Placental pericyte (primary cell): ENCODE results near the gene TTC31. TPM values are rescaled to one million over a fixed set of nuclear protein-coding genes. Genes with fewer than 3 reads are reported as not detected.

Experiments used
- total RNA-seq: library from RNA; depleted of rRNA; stranded (reverse); fragments of >200 nt; gene quantifications from 2 replicates; pipeline ENCODE4 v1.2.3, GENCODE V29; 2012

Gene TTC31
- total RNA-seq, 1 donor, result 22.8 TPM

Other genes starting within 250 kb of the TTC31 start
- 0.29 and 0.44 TPM in 2 replicates for gene SLC4A5, start 139.7 kb upstream of the TTC31 start, total RNA-seq
- 144 and 149 TPM in 2 replicates for gene DCTN1, start 102.8 kb upstream of the TTC31 start, total RNA-seq
- 0.66 and 1.6 TPM in 2 replicates for gene C2orf81, start 61.5 kb upstream of the TTC31 start, total RNA-seq
- 20.8 and 45.7 TPM in 2 replicates for gene WDR54, start 61.4 kb upstream of the TTC31 start, total RNA-seq
- gene RTKN, start 41.1 kb upstream of the TTC31 start, total RNA-seq, result 9.4 and 17.5 TPM in 2 replicates
- 12.9 and 19.3 TPM in 2 replicates for gene INO80B, start 28.0 kb upstream of the TTC31 start, total RNA-seq
- 28.3 and 51.9 TPM in 2 replicates for gene WBP1, start 24.6 kb upstream of the TTC31 start, total RNA-seq
- gene MOGS, start 17.7 kb upstream of the TTC31 start, total RNA-seq, result 79.7 and 81.8 TPM in 2 replicates
- gene MRPL53, start 10.4 kb upstream of the TTC31 start, total RNA-seq, result 19.3 and 57.1 TPM in 2 replicates
- 24.7 and 35.1 TPM in 2 replicates for gene CCDC142, start 83 bp upstream of the TTC31 start, total RNA-seq
- gene LBX2, start 16.5 kb downstream of the TTC31 start, total RNA-seq, result 1.9 and 3.1 TPM in 2 replicates
- gene PCGF1, start 24.6 kb downstream of the TTC31 start, total RNA-seq, result 23.6 and 27.8 TPM in 2 replicates
- not detected in 2 replicates for gene TLX2, start 31.4 kb downstream of the TTC31 start, total RNA-seq
- not detected in 2 replicates for gene DQX1, start 43.1 kb downstream of the TTC31 start, total RNA-seq
- 96.1 and 152 TPM in 2 replicates for gene AUP1, start 46.6 kb downstream of the TTC31 start, total RNA-seq
- 44.9 and 54.1 TPM in 2 replicates for gene HTRA2, start 46.9 kb downstream of the TTC31 start, total RNA-seq
- gene LOXL3, start 70.9 kb downstream of the TTC31 start, total RNA-seq, result 2.0 and 2.9 TPM in 2 replicates
- 9.2 and 10.2 TPM in 2 replicates for gene DOK1, start 71.6 kb downstream of the TTC31 start, total RNA-seq
- gene M1AP, start 165.2 kb downstream of the TTC31 start, total RNA-seq, result not detected in 2 replicates
- gene SEMA4F, start 171.2 kb downstream of the TTC31 start, total RNA-seq, result 4.0 and 5.3 TPM in 2 replicates